GM19023 (cell line): Measurements from ENCODE around the gene SAMD5.
A peak's percentile ranks its signal among the peaks of the same experiment; 100 is the strongest.

Experiments
- ATAC-seq: cut with Tn5 transposase; IDR thresholded peaks from one replicate; pipeline ENCODE4 v1.9.1; 2021; ENCODE audit warnings: mild to moderate bottlenecking, moderate library complexity; ENCODE audit not compliant: unreplicated experiment

Gene SAMD5

DNA sequence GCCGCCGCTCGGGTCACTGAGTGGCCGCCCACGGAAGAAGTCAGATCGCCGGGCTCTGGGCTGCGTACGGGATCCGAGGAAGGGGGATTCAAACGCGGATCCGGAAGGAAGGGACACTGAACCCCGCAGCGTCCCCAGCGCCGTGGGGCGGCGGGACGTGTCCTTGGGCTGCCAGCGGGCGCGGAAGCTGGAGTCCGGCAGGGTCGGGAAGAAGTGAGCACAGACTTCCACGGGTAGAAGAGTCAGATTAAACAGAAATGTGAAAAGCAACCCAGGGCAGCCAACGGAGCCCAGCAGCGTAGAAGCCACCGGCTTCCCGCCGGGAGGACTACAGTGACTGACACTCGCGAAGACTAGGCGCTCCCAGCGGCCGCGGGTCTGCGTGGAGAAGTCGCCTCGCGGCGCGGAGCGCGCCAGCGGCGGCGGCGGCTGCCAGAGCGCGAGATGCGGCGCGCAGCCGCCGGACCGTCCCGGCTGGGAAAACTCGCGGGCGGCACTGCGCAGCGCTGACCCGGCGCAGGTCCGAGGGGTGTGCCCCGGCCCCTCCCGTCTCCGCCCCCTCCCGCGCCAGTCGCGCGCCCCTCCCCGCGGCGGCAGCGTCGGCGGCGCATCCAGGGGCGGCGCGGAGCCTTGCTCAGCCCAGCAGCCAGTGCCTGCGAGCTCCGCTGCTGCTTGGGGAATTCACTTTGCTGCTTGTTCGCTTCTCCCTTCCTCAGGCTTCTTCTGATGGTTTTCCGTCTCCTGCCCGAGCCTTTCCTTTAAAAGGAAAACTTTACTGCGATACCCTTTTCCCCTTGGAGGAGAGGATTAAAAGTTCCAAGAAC is at the start of gene SAMD5:
Gene SAMD5, plus strand, starts transcription at position 649 of the 824 bp plus-strand sequence. CDS start 239 bp downstream, outside the sequence.
- peak; percentile 61 for ATAC-seq

- no peak for ATAC-seq
Observed at GRCh38 chr6:147459780-147460179, 48.7 kb upstream of the SAMD5 start.

GRCh38 chr6:147463651-147464050 is 44.8 kb upstream of the SAMD5 start:
- no peak for ATAC-seq

GRCh38 chr6:147467428-147467827 is 41.1 kb upstream of the SAMD5 start:
- ATAC-seq, result no peak

- no peak for ATAC-seq
Observed at GRCh38 chr6:147467886-147468285, 40.6 kb upstream of the SAMD5 start.

- ATAC-seq, result no peak
Observed at GRCh38 chr6:147468634-147469033, 39.9 kb upstream of the SAMD5 start.

GRCh38 chr6:147479857-147480256 is 28.6 kb upstream of the SAMD5 start:
- no peak for ATAC-seq

- no peak for ATAC-seq
Observed at GRCh38 chr6:147486683-147487082, 21.8 kb upstream of the SAMD5 start.

GRCh38 chr6:147497472-147497871 is 11.0 kb upstream of the SAMD5 start:
- ATAC-seq, result no peak

DNA sequence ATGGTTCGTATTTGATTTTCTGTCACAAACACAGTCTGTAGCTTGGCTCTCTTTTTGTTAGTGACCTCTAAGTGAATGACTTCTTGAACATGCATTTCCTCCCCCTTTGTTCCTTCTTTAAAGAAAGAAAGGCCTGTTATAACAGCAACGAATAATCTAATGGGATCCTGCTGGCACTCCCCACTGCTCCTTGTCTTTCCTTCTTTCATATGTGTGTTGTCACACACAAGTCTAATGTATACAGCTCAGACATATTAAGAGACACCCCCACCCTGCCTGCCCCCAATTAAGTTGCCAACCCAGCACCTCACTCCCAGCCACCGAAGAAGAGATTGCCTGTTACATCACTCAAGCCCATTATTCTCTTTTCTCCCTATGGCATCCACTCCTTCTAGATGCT is 4.9 kb upstream of the SAMD5 start:
- no peak for ATAC-seq

- ATAC-seq, result no peak
Observed at GRCh38 chr6:147504848-147505247, 3.6 kb upstream of the SAMD5 start.

GRCh38 chr6:147506704-147507114 is 1.8 kb upstream of the SAMD5 start:
- ATAC-seq, result peak; percentile 46

- ATAC-seq, result no peak
Observed at GRCh38 chr6:147507162-147508041, 1.1 kb upstream of the SAMD5 start.

- no peak for ATAC-seq
Observed at GRCh38 chr6:147508866-147509608, 547 bp downstream of the SAMD5 start.

DNA sequence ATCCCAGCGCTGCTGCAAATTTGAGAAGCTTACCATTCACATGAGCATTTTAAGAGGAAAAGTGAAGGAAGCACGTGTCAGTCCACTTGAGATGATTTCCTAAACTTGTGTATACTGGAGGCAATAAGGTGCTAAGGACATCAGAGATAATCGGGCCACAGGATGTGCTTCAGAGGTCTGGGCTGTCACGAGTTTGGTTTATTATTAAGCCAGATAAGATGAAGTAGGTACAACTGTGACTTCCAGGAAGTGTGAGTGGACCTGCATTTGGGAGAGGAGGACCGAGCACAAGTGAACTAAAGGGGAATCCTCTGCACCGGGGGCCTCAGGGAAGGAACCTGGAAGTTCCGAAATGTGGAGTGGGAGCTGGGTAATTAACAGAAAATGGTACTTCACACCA is 1.4 kb downstream of the SAMD5 start:
- ATAC-seq, result no peak

GRCh38 chr6:147510929-147511590 is 2.6 kb downstream of the SAMD5 start:
- ATAC-seq, result no peak

DNA sequence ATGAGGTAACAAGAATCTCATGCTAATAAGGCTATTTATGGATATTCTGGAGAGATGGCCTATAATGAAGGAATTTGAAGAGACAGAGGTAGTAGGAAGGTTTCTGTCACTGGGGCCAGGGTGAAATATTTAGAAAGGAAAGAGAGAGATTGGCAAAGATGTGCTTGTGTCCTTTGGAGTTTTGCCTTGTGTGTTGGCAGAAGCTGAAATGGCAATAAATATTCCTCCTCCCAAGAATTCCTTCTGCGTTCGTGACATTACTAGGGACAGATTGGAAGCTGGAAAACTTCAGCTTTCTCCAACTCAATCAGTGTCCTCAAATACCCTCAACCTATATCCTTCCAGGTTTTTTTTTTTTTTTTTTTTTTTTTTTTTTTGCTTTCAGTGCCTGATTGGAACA is 6.3 kb downstream of the SAMD5 start:
- ATAC-seq, result no peak

DNA sequence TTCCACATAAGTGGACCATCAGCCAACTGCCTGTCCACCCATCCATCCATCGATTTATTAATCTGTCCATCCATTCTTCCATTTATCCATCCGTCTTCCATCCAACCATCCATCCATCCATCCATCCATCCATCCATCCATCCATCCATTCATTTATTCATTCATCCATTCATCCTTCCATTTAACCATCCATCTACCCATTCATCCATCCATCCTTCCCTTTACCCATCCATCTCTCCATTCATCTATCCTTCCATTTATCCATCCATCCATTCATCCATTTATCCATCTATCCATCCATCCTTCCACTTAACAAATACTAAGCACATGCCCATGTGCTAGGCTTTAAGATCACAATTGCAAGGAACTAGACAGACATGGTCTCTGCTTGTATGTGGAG is 6.8 kb downstream of the SAMD5 start:
- ATAC-seq, result no peak

GRCh38 chr6:147522597-147522996 is 14.1 kb downstream of the SAMD5 start:
- no peak for ATAC-seq

GRCh38 chr6:147525519-147526209 is 17.2 kb downstream of the SAMD5 start:
- no peak for ATAC-seq
